HUES64 (cell line): ENCODE data around the gene POGK.

Experiments
- H3K27ac ChIP-seq: 2 replicates; pipeline ENCODE4 v1.7.0; 2013; ENCODE audit warnings: low read depth, low read length, inconsistent platforms
- H3K27me3 ChIP-seq: 2 replicates; pipeline ENCODE4 v1.6.1; 2013; ENCODE audit warnings: mild to moderate bottlenecking, low read length; ENCODE audit not compliant: insufficient read depth
- H3K36me3 ChIP-seq: 2 replicates; pipeline ENCODE4 v1.6.1; 2013; ENCODE audit warnings: mild to moderate bottlenecking, low read length; ENCODE audit not compliant: insufficient read depth
- H3K4me1 ChIP-seq: 2 replicates; pipeline ENCODE4 v1.6.1; 2013; ENCODE audit warnings: mild to moderate bottlenecking, low read length, moderate library complexity; ENCODE audit not compliant: insufficient read depth
- H3K4me3 ChIP-seq: 2 replicates; pipeline ENCODE4 v1.5.1; 2013; ENCODE audit warnings: mild to moderate bottlenecking, low read length, moderate library complexity
- H3K9ac ChIP-seq: 2 replicates; pipeline ENCODE4 v1.6.1; 2013; ENCODE audit warnings: mild to moderate bottlenecking, low read depth, low read length
- H3K9me3 ChIP-seq: 2 replicates; pipeline ENCODE4 v1.6.1; 2013; ENCODE audit warnings: low read depth, low read length; ENCODE audit not compliant: insufficient read depth
- WGBS: fragments of 150-250, 120-280 bp; methylation state at CpG from one replicate; pipeline ENCODE4 v1.1.7; 2013; ENCODE audit warnings: missing lambda C conversion rate; 5-methylcytosine and 5-hydroxymethylcytosine counted together

Gene POGK

GRCh38 chr1:166905136-166905535 lies 65.9 kb downstream of the POGK start:
- Histone ChIP-seq H3K4me3 (no peak overlapping the region), H3K27ac (no peak overlapping the region), H3K27me3 (no peaks in the 10 kb centered on the region), H3K9ac (no peak overlapping the region), H3K36me3 (no peaks in the 10 kb centered on the region), H3K4me1 (no peaks in the 10 kb centered on the region), H3K9me3 (no peaks in the 10 kb centered on the region)
- WGBS: 91% methylated on average over 2 of the region's 2 CpGs

GRCh38 chr1:166905900-166906299 lies 66.6 kb downstream of the POGK start:
- no peak overlapping the region for H3K27ac ChIP-seq
- H3K27me3 ChIP-seq: no peaks in the 10 kb centered on the region

More at GRCh38 chr1:166905900-166906299, 66.6 kb downstream of the POGK start:
- Histone ChIP-seq H3K9ac (no peak overlapping the region), H3K4me3 (no peak overlapping the region), H3K4me1 (no peaks in the 10 kb centered on the region), H3K36me3 (no peaks in the 10 kb centered on the region), H3K9me3 (peaks cover 4% of the 10 kb centered on the region; the same call in 1 of the 2 replicates)
- WGBS: 98% methylated on average over 3 of the region's 3 CpGs
